MM.1S (cell line): Measurements from ENCODE around the gene S100A8.

Experiments used
- DNase-seq: peaks from one replicate; pipeline ENCODE4 v3.0.0-alpha.2; 2015
- H2AFZ ChIP-seq: fragments of 300-600 bp; sonication (generic); 2 replicates; pipeline ENCODE4 v1.6.0; 2016; ENCODE audit warnings: antibody characterized with exemption, low read length
- H3F3A ChIP-seq: fragments of 300-600 bp; sonication (generic); 2 replicates; pipeline ENCODE4 v1.6.1; 2016; ENCODE audit warnings: mild to moderate bottlenecking, antibody characterized with exemption, low read length, moderate library complexity, mixed read lengths; ENCODE audit not compliant: insufficient read depth
- H3K27ac ChIP-seq: fragments of 300-600 bp; sonication (generic); 2 replicates; pipeline ENCODE4 v1.5.1; 2016; ENCODE audit warnings: mild to moderate bottlenecking, low read length
- H3K27me3 ChIP-seq: fragments of 300-600 bp; sonication (generic); replicated peaks from 2 replicates; pipeline ENCODE4 v1.6.0; 2016; ENCODE audit warnings: low read length; ENCODE audit not compliant: insufficient read depth
- H3K36me3 ChIP-seq: fragments of 300-600 bp; sonication (generic); replicated peaks from 2 replicates; pipeline ENCODE4 v1.6.1; 2016; ENCODE audit warnings: mild to moderate bottlenecking, low read length, mixed read lengths; ENCODE audit not compliant: insufficient read depth
- H3K4me1 ChIP-seq: fragments of 300-600 bp; sonication (generic); 2 replicates; pipeline ENCODE4 v1.6.1; 2016; ENCODE audit warnings: low read length, mixed read lengths
- H3K4me2 ChIP-seq: fragments of 300-600 bp; sonication (generic); 2 replicates; pipeline ENCODE4 v1.6.0; 2016; ENCODE audit warnings: low read depth, low read length
- H3K4me3 ChIP-seq: fragments of 300-600 bp; sonication (generic); 2 replicates; pipeline ENCODE4 v1.5.1; 2016; ENCODE audit warnings: low read length, mixed read lengths
- H3K79me2 ChIP-seq: fragments of 300-600 bp; sonication (generic); 2 replicates; pipeline ENCODE4 v1.6.1; 2016; ENCODE audit warnings: mixed run types, low read length, mixed read lengths
- H3K9ac ChIP-seq: fragments of 300-600 bp; sonication (generic); 2 replicates; pipeline ENCODE4 v1.6.1; 2016; ENCODE audit warnings: low read length, mixed read lengths
- H3K9me2 ChIP-seq: fragments of 300-600 bp; sonication (generic); replicated peaks from 2 replicates; pipeline ENCODE4 v1.6.1; 2016; ENCODE audit warnings: mild to moderate bottlenecking, low read length, mixed read lengths; ENCODE audit not compliant: insufficient read depth
- H3K9me3 ChIP-seq: fragments of 300-600 bp; sonication (generic); replicated peaks from 2 replicates; pipeline ENCODE4 v1.6.1; 2016; ENCODE audit warnings: mild to moderate bottlenecking, low read length, mixed read lengths; ENCODE audit not compliant: insufficient read depth
- H4K20me1 ChIP-seq: fragments of 300-600 bp; sonication (generic); 2 replicates; pipeline ENCODE4 v1.6.1; 2016; ENCODE audit warnings: mild to moderate bottlenecking, low read length, moderate library complexity, mixed read lengths; ENCODE audit not compliant: insufficient read depth
- EZH2 ChIP-seq: fragments of 300-600 bp; sonication (generic); optimal IDR thresholded peaks from 2 replicates; pipeline ENCODE3; 2017; ENCODE audit warnings: low read depth, mild to moderate bottlenecking, antibody characterized with exemption, low read length, mixed read lengths
- EZH2phosphoT487 ChIP-seq: fragments of 300-600 bp; sonication (generic); IDR thresholded peaks from 2 replicates; pipeline ENCODE4 v1.6.1; 2018; ENCODE audit warnings: antibody characterized with exemption, low read length
- TF ChIP-seq, protein P1 (sequence below): fragments of 300-600 bp; sonication (generic); IDR thresholded peaks from 2 replicates; pipeline ENCODE4 v1.5.1; 2016; ENCODE audit warnings: antibody characterized with exemption, low read length, mixed read lengths

Gene S100A8

DNA sequence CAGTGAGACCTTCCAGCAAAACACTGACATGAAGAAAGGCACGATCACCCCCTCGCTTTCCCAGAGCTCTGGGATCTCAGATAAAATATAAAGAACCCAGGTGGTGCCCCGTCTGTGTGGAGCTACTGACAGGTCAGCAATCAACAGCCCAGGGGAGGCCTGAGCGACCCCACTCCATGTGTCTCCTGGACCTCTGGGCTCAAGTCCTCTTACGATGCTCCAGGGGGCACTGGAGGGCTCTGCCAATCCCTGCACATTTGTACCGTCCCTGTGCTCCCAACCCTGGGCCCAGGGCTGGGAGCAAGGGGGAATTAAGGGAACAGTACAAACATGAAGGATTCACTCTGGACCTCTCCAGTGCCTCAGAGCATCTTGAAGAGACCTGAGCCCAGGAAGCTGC lies 37.9 kb upstream of the S100A8 start:
- Histone ChIP-seq H3K9me2 (no peaks in the 10 kb centered on the region), H3F3A (no peaks in the 10 kb centered on the region), H3K27ac (no peak overlapping the region), H4K20me1 (no peaks in the 10 kb centered on the region), H3K4me2 (no peak overlapping the region), H3K4me1 (no peaks in the 10 kb centered on the region), H2AFZ (no peak overlapping the region), H3K27me3 (peaks cover 27% of the 10 kb centered on the region; the same call in 1 of the 2 replicates), H3K4me3 (no peak overlapping the region), H3K36me3 (no peaks in the 10 kb centered on the region), H3K9ac (no peak overlapping the region), H3K79me2 (no peaks in the 10 kb centered on the region), H3K9me3 (no peaks in the 10 kb centered on the region)
- TF ChIP-seq EZH2phosphoT487 = no peak
- TF ChIP-seq, protein P1, sequence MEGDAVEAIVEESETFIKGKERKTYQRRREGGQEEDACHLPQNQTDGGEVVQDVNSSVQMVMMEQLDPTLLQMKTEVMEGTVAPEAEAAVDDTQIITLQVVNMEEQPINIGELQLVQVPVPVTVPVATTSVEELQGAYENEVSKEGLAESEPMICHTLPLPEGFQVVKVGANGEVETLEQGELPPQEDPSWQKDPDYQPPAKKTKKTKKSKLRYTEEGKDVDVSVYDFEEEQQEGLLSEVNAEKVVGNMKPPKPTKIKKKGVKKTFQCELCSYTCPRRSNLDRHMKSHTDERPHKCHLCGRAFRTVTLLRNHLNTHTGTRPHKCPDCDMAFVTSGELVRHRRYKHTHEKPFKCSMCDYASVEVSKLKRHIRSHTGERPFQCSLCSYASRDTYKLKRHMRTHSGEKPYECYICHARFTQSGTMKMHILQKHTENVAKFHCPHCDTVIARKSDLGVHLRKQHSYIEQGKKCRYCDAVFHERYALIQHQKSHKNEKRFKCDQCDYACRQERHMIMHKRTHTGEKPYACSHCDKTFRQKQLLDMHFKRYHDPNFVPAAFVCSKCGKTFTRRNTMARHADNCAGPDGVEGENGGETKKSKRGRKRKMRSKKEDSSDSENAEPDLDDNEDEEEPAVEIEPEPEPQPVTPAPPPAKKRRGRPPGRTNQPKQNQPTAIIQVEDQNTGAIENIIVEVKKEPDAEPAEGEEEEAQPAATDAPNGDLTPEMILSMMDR = no peak
- TF ChIP-seq EZH2 = no peak
- no peak for DNase-seq

DNA sequence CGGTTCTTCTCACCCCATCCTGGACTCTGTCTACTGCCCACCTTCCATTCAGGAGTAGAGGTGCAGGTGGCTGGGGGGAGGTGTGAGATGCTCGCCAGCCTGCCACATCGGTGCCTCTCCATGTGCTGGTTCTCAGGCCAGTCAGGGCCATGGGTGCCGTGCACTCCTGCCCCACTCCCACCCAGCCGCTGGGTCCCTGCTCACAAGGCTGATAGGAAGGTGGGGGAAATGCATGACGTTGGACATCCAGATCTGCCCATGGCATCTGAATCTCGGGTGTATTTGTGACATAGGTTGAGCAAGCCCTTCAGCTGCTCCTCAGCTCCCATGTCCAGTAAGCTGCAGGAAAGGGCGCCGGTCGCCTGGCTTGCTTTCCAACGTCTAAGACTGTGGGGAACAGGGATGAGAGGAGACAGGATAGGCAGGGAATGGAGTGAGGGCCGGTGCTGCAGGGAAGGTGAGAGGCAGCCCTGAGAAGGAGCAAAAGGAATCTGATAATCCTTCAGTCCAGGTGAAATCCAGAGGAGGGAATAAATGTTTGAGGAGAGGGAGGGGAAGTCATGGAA lies 37.3 kb upstream of the S100A8 start:
- H3K4me3 ChIP-seq = no peak overlapping the region
- no peaks in the 10 kb centered on the region for H3K9me2 ChIP-seq
- H3K27me3 ChIP-seq = peaks cover 29% of the 10 kb centered on the region; the same call in 1 of the 2 replicates
- H2AFZ ChIP-seq = no peak overlapping the region
- no peak overlapping the region for H3K4me2 ChIP-seq
- no peaks in the 10 kb centered on the region for H4K20me1 ChIP-seq
- no peaks in the 10 kb centered on the region for H3K9me3 ChIP-seq
- TF ChIP-seq, protein P1 = no peak
- TF ChIP-seq EZH2phosphoT487 (no peak), EZH2 (no peak)
- H3K27ac ChIP-seq = no peak overlapping the region
- H3K36me3 ChIP-seq = no peaks in the 10 kb centered on the region
- H3F3A ChIP-seq = no peaks in the 10 kb centered on the region
- H3K4me1 ChIP-seq = no peaks in the 10 kb centered on the region
- no peaks in the 10 kb centered on the region for H3K79me2 ChIP-seq
- H3K9ac ChIP-seq = no peak overlapping the region
- DNase-seq = peak; percentile 1

DNA sequence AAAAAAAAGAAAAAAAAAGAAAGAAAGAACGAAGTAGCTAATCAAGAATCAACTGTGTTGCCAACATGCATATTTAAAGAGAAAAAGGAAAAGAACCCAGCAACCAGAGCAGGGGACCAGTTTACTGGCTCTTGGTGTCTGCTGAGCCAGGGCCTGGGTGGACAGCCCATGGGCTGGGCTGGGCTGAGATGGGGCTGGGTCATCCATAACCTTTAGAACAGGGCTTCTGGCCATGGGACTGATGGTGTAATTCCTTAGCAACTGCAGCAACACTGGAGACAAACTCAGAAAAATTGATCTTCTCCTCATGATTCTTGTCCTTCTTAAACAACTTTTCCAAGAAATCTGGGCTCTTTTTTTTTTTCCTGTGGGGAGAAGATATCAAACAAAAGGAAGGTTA lies 35.9 kb upstream of the S100A8 start:
- Histone ChIP-seq H3K79me2 (no peaks in the 10 kb centered on the region), H3K9me3 (no peaks in the 10 kb centered on the region), H4K20me1 (no peaks in the 10 kb centered on the region), H3F3A (no peaks in the 10 kb centered on the region), H3K4me3 (no peak overlapping the region), H3K9ac (no peak overlapping the region), H3K4me2 (no peak overlapping the region), H3K27ac (no peak overlapping the region), H3K4me1 (no peaks in the 10 kb centered on the region), H3K27me3 (peaks cover 29% of the 10 kb centered on the region; the same call in 1 of the 2 replicates), H3K36me3 (no peaks in the 10 kb centered on the region), H3K9me2 (no peaks in the 10 kb centered on the region), H2AFZ (no peak overlapping the region)
- no peak for DNase-seq
- TF ChIP-seq, protein P1 = no peak
- TF ChIP-seq EZH2phosphoT487 (no peak), EZH2 (no peak)
